Activated CD4-positive, alpha-beta T cell treated with anti-CD3 and anti-CD28 coated beads, Interleukin-2, amount 50 U/mL, for 24 hours (primary cell): Measurements from ENCODE around the gene ACVR1.

Source experiments
- DNase-seq, 2 donors: peaks; one replicate each; pipeline ENCODE4 v3.0.0-alpha.2; 2020; ENCODE audit warnings: low read depth in 1 of 2, low spot score in 1 of 2

The ACVR1 gene

GRCh38 chr2:157876066-157876785, at the start of gene ACVR1:
Gene ACVR1, minus strand, starts transcription at chr2:157876330. Its CDS starts 76,837 bp downstream, at chr2:157799493.
- peak; percentile 56 to 77 for DNase-seq

GRCh38 chr2:157925071-157925470, 48.9 kb upstream of the ACVR1 start:
- no peak for DNase-seq

DNA sequence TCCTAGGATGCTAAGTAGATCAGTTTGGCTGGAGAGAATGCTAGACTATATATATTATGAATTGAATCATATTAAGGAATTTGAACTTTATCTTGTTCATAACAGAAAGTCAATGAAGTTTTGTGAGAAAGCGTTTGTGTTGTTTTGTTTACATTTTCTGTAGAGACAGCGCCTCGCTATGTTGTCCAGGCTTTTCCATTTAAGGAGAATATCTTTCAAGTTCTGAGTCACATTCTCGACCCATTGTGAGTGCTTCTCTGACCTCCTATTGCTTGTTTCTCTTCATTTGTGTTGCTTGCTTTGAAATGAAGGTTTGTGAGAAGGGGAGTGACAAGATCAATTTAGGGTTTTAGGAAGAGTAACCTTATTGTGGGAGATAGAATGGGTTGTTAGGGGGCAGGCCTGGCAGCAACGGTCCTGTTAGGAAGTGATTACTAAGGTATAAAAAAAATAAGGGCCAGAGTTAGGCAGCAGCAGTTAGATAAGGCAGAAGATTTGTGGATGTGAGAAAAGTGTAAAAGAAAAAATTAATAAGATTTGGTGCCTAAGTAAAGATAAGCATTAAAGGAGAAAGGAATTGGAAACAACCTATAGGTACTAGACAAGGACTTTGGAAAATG, 47.6 kb upstream of the ACVR1 start:
- DNase-seq: no peak

GRCh38 chr2:157922815-157923214, 46.7 kb upstream of the ACVR1 start:
- DNase-seq: no peak

- DNase-seq: no peak
Measured at GRCh38 chr2:157922336-157922735, 46.2 kb upstream of the ACVR1 start.

DNA sequence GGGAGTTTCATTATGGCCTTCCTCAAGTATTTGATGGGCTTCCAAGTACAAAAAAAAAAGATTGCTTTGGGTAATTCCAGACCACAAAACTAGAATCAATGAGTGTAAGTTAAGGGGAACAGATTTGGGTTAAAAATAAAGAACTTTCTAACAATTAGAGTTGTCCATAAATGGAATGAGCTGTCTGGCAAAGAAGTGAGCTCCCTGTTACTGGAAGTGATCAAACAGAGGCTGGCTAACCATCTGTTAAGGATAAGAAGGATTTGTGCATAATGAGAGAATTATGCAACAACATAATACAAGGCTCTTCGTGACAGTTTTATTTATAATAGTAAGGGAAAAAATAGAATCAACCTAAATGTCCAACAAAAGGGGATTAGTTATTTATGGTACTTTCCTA, 44.6 kb upstream of the ACVR1 start:
- no peak for DNase-seq

DNA sequence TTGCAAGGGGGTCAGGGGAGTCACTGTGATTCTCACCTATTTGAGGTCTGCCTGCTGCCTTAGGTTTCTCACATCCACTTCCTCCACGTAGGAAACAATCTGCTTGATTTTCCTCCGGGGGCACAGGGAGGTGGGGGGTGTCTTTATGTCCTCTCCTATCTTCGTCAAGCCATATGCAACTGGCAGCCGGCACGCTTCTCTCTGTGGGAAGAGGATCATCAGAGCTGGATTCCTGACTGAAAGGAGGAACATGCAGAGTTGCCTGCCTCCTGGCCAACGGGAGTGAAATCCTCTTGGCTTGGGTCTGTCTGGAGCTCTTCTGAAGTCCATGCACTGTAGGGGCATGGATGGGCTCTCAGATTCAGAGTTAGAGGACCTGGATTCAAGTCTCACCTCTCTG, 43.1 kb upstream of the ACVR1 start:
- DNase-seq: no peak

DNA sequence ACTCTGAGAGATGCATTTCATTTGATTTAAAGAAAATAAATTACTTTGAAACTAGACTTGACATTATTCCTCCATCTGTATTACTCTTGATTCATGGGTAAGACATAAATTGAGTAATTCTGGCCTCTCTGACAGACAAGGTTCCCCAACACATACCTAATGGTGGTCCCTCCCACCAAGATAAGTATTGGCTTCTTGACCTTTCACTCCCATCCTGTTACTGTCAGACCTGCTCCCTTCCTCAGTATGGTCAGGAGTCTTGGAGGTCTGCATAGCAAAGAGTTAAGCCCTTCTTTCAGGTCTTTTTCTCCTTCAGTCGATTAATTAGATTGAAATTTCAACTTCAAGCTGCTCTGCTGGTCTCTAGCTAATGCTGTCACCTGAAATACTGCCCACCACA, 42.2 kb upstream of the ACVR1 start:
- no peak for DNase-seq

DNA sequence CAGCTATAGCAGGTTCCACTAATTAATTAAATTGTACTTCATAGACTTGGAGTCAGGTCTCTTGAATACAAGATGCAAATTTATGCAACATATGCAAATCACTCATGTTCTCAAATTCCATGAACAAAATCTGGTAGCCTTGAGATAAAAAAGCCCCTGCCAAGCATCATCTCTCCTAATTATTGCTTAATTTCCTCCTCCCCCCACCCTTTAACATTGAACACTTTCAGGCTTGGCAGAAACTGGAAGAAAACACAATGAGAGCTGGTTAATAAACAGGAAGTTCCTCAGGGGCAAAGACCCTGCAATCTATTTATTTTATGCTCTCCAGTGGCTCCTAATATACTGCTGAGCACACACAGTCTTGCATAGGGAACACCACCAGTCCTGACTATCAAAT, 35.6 kb upstream of the ACVR1 start:
- DNase-seq: no peak

DNA sequence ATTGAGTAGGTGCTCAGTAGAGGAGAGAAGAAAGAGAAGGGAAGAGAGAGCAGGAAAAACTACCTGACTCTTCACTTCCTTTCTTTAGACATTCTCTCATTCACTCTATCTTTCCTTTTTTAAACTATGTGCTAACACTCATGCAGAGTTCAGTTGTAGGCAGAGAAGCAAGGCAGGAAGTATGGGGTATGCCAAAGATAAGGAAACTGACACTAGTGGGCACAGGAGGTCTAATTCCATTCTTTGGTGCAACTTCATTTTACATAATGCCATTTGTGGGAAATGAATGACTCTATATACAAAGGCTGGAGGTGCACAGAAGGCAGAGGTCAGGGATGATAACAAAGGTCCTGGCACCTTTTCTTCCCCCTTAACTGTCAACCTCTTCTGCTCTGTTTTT, 35.1 kb upstream of the ACVR1 start:
- no peak for DNase-seq

DNA sequence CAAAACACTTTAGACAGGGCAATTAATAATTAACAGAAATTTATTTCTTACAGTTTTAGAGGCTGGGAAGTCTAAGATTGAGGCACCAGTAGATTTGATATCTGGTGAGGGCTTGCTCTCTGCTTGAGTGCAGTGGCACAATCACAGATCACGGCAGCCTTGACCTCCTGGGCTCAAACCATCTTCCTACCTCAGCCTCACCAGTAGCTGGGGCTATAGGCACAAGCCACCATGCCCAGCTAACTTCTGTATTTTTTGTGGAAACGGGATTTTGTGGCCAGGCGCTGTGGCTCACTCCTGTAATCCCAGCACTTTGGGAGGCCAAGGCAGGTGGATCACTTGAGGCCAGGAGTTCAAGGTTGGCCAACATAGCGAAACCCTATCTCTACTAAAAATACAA, 29.0 kb upstream of the ACVR1 start:
- DNase-seq: no peak

DNA sequence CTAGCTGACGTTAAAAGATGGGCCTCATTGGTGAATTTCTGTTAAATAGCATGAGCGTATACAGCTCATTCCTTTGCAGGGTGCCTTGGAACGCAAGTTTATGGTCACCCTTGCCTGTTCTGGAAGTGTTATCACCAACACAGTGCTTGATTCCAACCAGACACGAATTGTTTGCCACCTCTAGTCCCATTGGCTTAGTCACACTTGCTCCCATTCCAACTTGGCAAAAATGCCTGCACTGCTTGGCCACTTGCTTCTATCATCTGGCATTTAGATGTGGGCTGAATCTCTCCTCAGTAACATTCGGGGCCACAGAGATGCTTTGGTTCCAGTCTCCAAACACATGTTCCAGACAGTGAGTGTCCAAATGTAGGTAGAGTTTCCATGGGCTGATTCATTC, 27.5 kb upstream of the ACVR1 start:
- no peak for DNase-seq

DNA sequence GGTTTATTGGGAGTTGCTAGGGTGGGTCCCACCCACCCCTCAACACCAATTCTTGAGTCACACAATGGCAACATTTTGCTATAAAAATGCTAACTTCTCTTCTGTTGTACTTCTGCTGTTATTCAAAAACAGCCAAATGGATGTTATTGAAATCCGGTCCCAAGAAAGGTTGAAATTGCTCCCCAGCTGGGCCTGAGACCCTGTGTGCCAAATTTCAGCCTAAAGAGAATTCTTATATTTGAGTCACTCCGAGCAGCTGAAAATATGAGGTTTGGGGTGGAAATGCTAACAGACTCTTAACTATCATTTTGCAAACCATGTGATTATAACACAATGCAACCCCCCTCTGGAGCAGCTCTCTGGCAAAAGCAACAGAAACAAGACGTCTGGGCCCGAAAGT, 27.0 kb upstream of the ACVR1 start:
- DNase-seq: no peak

DNA sequence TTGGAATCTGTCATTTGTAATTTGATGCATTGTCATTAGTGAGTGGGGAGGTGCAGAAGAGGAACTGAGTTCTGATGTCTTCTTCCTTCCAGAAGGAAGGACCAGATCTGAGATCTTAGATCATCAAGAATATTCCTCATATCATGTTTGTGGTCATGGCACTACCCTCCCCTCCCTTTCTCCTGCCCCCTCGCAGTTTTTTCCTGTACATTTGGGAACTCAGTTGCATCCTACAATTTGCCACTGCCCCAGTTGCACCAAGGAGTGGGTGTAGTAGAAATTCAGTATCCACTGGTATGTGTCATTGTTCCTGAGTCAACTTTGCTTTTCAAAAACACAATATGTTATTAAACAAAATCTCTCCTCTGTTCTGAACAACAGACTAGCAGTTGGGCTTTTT, 26.6 kb upstream of the ACVR1 start:
- DNase-seq: no peak

DNA sequence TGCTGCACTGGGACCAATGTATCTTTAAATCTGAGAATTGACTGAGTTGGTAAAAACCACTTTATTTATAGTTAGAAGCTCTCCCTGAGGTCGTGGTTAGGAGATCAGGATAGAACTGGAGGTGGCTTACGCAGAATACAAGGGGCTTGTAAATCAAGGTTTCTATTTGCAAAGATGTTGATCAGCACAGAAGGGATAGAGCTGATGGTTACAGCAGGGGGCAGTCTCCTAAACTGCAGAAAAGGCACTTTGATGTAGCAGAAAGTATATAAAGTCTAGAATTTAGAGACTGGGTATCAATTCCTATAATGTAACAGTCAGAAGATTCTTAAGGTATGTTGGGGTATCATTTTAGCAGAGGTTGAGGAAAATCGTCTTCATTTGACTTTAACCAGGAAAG, 25.2 kb upstream of the ACVR1 start:
- no peak for DNase-seq

DNA sequence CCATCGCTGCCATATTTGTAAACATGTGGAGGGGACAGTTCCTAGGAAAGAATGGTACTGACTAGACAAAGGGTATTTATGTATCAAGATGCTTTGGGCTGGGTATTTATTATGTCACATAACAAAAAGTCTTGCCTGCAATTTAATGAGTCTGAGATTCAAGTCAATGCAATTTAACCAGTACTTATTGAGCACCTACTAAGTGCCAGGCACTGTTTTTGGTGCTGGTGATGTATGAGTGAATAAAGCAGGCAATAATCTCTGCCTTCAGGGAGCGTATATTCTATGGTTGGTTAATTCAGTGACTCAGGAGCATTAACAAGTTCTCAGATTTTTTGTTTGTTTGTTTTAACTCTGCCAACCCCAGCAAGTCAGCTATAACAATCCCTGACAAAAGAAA, 24.6 kb upstream of the ACVR1 start:
- no peak for DNase-seq

DNA sequence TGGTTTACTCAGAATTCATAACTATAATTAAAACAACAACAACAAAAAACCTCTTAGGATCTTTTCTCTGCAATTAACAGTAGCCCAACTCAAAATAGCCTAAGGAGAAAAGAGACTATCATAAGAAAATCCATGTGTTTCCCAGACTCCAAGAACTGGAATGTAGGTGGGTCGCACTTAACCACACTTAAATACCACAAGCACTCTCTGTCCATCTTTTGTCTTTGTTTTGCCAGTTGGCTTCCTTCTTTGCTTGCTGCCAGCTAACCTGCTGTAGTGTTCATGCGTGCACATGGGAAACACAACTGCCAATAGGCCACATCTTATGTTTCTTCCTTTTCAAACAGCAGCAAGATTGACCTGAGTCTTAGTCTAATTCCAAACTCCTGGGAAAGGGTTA, 24.1 kb upstream of the ACVR1 start:
- DNase-seq: no peak

GRCh38 chr2:157899125-157899839, 23.2 kb upstream of the ACVR1 start:
- DNase-seq: peak in 1 of 2 donors; percentile 40

DNA sequence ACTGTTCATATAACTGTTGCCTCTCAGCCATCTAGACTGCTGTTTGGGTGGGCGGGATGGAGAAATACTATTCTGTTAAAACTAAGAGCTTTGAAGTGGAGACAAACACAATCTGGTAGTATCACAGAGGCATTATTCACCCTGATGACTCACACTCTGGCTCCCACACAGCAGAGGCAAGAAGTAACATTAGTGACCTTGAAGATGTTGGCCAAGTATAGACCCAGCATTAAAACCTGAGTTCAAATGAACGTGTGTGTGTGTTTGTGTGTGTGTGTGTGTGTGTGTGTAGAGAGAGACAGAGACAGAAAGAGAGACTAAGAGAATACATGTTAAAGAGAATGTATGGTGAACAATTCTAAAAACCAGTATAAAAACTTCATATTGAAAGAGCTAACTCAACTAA, 22.5 kb upstream of the ACVR1 start:
- DNase-seq: peak in 1 of 2 donors; percentile 75

DNA sequence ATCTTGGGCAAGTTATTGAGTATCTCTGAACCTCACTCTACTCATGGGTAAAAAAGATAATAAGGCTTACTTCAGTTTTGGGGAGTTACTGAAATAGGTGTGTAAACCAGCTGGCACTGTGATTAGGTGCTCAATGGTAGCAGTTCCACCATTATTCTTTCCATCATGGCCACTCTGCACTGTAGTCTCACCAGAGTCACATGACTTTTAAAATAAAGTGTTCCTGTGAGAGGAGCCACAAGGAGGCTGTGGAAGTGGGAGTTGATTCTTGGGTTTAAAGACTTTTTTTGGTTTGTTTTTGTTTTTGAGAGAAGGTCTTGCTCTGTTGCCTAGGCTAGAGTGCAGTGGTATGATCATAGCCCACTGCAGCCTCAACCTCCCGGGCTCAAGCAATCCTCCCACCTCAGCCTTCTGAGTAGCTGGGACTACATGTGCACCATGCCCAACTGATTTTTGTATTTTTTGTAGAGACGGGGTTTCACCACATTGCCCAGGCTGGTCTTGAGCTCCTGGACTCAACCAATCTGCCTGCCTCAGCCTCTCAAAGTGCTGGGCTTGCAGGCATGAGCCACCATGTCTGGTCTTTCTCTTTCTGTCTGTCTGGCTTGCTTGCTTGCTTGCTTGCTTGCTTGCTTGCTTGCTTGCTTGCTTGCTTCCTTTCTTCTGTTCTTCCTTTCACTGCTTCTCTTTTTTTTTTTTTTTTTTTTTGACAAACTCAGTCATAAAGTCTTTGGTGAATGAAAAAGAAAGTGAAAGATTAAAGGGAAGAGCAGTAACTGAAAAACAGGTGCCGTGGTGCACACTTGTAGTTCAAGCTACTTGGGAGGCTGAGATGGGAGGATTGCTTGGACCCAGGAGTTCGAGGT, 21.2 kb upstream of the ACVR1 start:
- peak in 1 of 2 donors; percentile 44 for DNase-seq

GRCh38 chr2:157895531-157895930, 19.4 kb upstream of the ACVR1 start:
- DNase-seq: no peak
